ENCODE measurements around the gene CLRN2.

GRCh38 chr4:17521595-17521994, 6.6 kb downstream of the CLRN2 start:
- no peak for TF ChIP-seq CTCF (conservative IDR thresholded peaks at IDR 0.05; ENCODE audit: low read length)
- no peak for TF ChIP-seq EZH2phosphoT487 (IDR thresholded peaks at IDR 0.05; ENCODE audit: borderline replicate concordance)
